ENCODE measurements around the gene FAM120B.

- TF ChIP-seq POLR2AphosphoS5 (IDR thresholded peaks at IDR 0.05; ENCODE audit: low read depth) (no peak), EZH2phosphoT487 (IDR thresholded peaks at IDR 0.05; ENCODE audit: unreplicated experiment) (no peak)
- TF ChIP-seq, protein P1, sequence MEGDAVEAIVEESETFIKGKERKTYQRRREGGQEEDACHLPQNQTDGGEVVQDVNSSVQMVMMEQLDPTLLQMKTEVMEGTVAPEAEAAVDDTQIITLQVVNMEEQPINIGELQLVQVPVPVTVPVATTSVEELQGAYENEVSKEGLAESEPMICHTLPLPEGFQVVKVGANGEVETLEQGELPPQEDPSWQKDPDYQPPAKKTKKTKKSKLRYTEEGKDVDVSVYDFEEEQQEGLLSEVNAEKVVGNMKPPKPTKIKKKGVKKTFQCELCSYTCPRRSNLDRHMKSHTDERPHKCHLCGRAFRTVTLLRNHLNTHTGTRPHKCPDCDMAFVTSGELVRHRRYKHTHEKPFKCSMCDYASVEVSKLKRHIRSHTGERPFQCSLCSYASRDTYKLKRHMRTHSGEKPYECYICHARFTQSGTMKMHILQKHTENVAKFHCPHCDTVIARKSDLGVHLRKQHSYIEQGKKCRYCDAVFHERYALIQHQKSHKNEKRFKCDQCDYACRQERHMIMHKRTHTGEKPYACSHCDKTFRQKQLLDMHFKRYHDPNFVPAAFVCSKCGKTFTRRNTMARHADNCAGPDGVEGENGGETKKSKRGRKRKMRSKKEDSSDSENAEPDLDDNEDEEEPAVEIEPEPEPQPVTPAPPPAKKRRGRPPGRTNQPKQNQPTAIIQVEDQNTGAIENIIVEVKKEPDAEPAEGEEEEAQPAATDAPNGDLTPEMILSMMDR (conservative IDR thresholded peaks at IDR 0.05; ENCODE audit: low read depth in 2 of 2): no peak
Measured at GRCh38 chr6:170294813-170295509, 11.6 kb upstream of the FAM120B start.

All from GM23338 (cell line).